IMR-90 (cell line): ENCODE data around the gene THRB. TPM values are rescaled to one million over a fixed set of nuclear protein-coding genes. Genes with fewer than 3 reads are reported as not detected.

Source experiments
- ATAC-seq: fragments of 200-7000 bp; cut with Tn5 transposase; 2 replicates; pipeline ENCODE4 v1.9.1; 2020; ENCODE audit warnings: low read depth, mild to moderate bottlenecking, moderate library complexity
- BruUV-seq: library from RNA; stranded (reverse); fragments of 400-500 nt; replicated peaks from 2 replicates; lab custom pipeline; 2021; lab: Mats Ljungman, UMichigan
- CTCF ChIA-PET: fragments of 300-600 bp; formaldehyde crosslinking; extraction: SDS; loops from one replicate; lab custom pipeline; 2021; ENCODE audit warnings: antibody characterized with exemption; lab: Yijun Ruan, JAX
- POLR2A ChIA-PET: fragments of 300-600 bp; sonication (Branson Sonifier 250); formaldehyde crosslinking; loops from one replicate; lab custom pipeline; 2022; ENCODE audit warnings: antibody characterized with exemption; ENCODE audit not compliant: unreplicated experiment; lab: Charles Lee
- DNase-seq: peaks from one replicate; pipeline ENCODE4 v3.0.0; 2013
- H2AFZ ChIP-seq: replicated peaks from 2 replicates; pipeline ENCODE3; 2013; ENCODE audit warnings: low read length, mild to moderate bottlenecking; ENCODE audit not compliant: poor library complexity
- H2AK5ac ChIP-seq: 2 replicates; pipeline ENCODE4 v1.6.1; 2013; ENCODE audit warnings: low read depth, low read length, inconsistent platforms
- H2AK9ac ChIP-seq: replicated peaks from 2 replicates; pipeline ENCODE3; 2013; ENCODE audit warnings: mild to moderate bottlenecking, low read depth, low read length, moderate library complexity; ENCODE audit not compliant: poor library complexity
- H2BK120ac ChIP-seq: 2 replicates; pipeline ENCODE4 v1.6.1; 2013; ENCODE audit warnings: low read depth, low read length, inconsistent platforms
- H2BK15ac ChIP-seq: 3 replicates; pipeline ENCODE4 v1.6.1; 2013; ENCODE audit warnings: low read depth, low read length, inconsistent platforms
- H2BK20ac ChIP-seq: 2 replicates; pipeline ENCODE4 v1.6.1; 2013; ENCODE audit warnings: low read depth, mild to moderate bottlenecking, inconsistent platforms, low read length, moderate library complexity
- H2BK5ac ChIP-seq: 2 replicates; pipeline ENCODE4 v1.6.1; 2013; ENCODE audit warnings: mild to moderate bottlenecking, low read depth, low read length, inconsistent platforms; ENCODE audit not compliant: poor library complexity, severe bottlenecking
- H3K14ac ChIP-seq: replicated peaks from 2 replicates; pipeline ENCODE4 v1.6.1; 2013; ENCODE audit warnings: low read depth, low read length, inconsistent platforms
- H3K18ac ChIP-seq: 2 replicates; pipeline ENCODE4 v1.6.1; 2013; ENCODE audit warnings: low read depth, low read length, control low read depth
- H3K23ac ChIP-seq: 2 replicates; pipeline ENCODE4 v1.6.1; 2013; ENCODE audit warnings: low read depth, low read length, inconsistent platforms
- H3K27ac ChIP-seq: 2 replicates; pipeline ENCODE4 v1.5.1; 2013; ENCODE audit warnings: mild to moderate bottlenecking, control low read depth, low read length; ENCODE audit not compliant: insufficient read depth
- H3K27me3 ChIP-seq: 2 replicates; pipeline ENCODE4 v1.6.1; 2013; ENCODE audit warnings: low read length; ENCODE audit not compliant: control insufficient read depth, insufficient read depth
- H3K36me3 ChIP-seq: 2 replicates; pipeline ENCODE4 v1.6.1; 2013; ENCODE audit warnings: low read length, mixed read lengths; ENCODE audit not compliant: control insufficient read depth, insufficient read depth
- H3K4ac ChIP-seq: 2 replicates; pipeline ENCODE4 v1.6.1; 2013; ENCODE audit warnings: low read depth, low read length, inconsistent platforms
- H3K4me1 ChIP-seq: 2 replicates; pipeline ENCODE4 v1.6.1; 2013; ENCODE audit warnings: low read length, mixed read lengths; ENCODE audit not compliant: control insufficient read depth, insufficient read depth
- H3K4me2 ChIP-seq: 2 replicates; pipeline ENCODE4 v1.6.1; 2013; ENCODE audit warnings: low read depth, mild to moderate bottlenecking, control low read depth, low read length, moderate library complexity
- H3K4me3 ChIP-seq: 2 replicates; pipeline ENCODE4 v1.5.1; 2013; ENCODE audit warnings: low read depth, mild to moderate bottlenecking, control low read depth, low read length, moderate library complexity; ENCODE audit not compliant: insufficient read depth
- H3K56ac ChIP-seq: 2 replicates; pipeline ENCODE4 v1.6.1; 2013; ENCODE audit warnings: low read length, inconsistent platforms; ENCODE audit not compliant: insufficient read depth; ENCODE audit errors: extremely low read depth
- H3K79me1 ChIP-seq, 2 experiments: 2 replicates each; pipeline ENCODE4 v1.6.1; 2013; ENCODE audit warnings: low read length in 2 of 2, inconsistent platforms in 1 of 2, low read depth in 1 of 2
- H3K9ac ChIP-seq: 2 replicates; pipeline ENCODE4 v1.6.1; 2013; ENCODE audit warnings: low read depth, low read length, control low read depth
- H3K9me1 ChIP-seq: 2 replicates; pipeline ENCODE4 v1.6.1; 2013; ENCODE audit warnings: low read length, inconsistent platforms; ENCODE audit not compliant: insufficient read depth
- H3K9me3 ChIP-seq: 2 replicates; pipeline ENCODE4 v1.6.1; 2013; ENCODE audit warnings: low read length; ENCODE audit not compliant: control insufficient read depth, insufficient read depth
- H4K20me1 ChIP-seq: 2 replicates; pipeline ENCODE4 v1.6.1; 2013; ENCODE audit warnings: low read length, inconsistent platforms; ENCODE audit not compliant: insufficient read depth
- H4K5ac ChIP-seq: 2 replicates; pipeline ENCODE4 v1.6.1; 2013; ENCODE audit warnings: mild to moderate bottlenecking, low read depth, low read length, control low read depth
- H4K8ac ChIP-seq, 2 experiments: 2 replicates each; pipeline ENCODE4 v1.6.1; 2013; ENCODE audit warnings: low read depth in 2 of 2, low read length in 2 of 2, control low read depth in 1 of 2, inconsistent platforms in 1 of 2
- H4K91ac ChIP-seq: 2 replicates; pipeline ENCODE4 v1.6.1; 2013; ENCODE audit warnings: low read depth, low read length, inconsistent platforms; ENCODE audit not compliant: insufficient read depth
- CEBPB ChIP-seq: IDR thresholded peaks from 2 replicates; pipeline ENCODE4 v1.6.1; 2012; ENCODE audit warnings: low read depth, low read length, improper control_type of control experiment
- FOS ChIP-seq: fragments of 150-350 bp; IDR thresholded peaks from 2 replicates; pipeline ENCODE4 v1.6.1; 2016; ENCODE audit warnings: low read depth, low read length
- NFE2L2 ChIP-seq: fragments of 150-350 bp; IDR thresholded peaks from 2 replicates; pipeline ENCODE4 v1.6.1; 2016; ENCODE audit warnings: low read depth, mild to moderate bottlenecking, low read length
- dilution Hi-C: fragments of 300-500 bp; cut with HindIII; formaldehyde crosslinking; loops from one replicate; pipeline ENCODE4 v1.14.3; 2018; ENCODE audit warnings: low sequenced_read_pairs; ENCODE audit not compliant: unreplicated experiment
- in situ Hi-C: fragments of 300-500 bp; cut with MboI; formaldehyde crosslinking; loops from 3 replicates; pipeline ENCODE4 v1.14.3; 2019; ENCODE audit warnings: low sequenced_read_pairs, inconsistent platforms, mixed read lengths
- intact Hi-C: fragments of 100-400 bp; cut with micrococcal nuclease; formaldehyde crosslinking; loops from 2 replicates; pipeline ENCODE4 v1.10.0; 2022
- polyA plus RNA-seq, 3 experiments: library from polyadenylated mRNA; depleted of rRNA; stranded (reverse); fragments of >200 nt; gene quantifications; 2 replicates each; pipeline ENCODE4 v1.2.3, GENCODE V29; 2012; ENCODE audit warnings: low replicate concordance in 1 of 3
- total RNA-seq: library from RNA; depleted of rRNA; stranded (reverse); fragments of >200 nt; gene quantifications from 2 replicates; pipeline ENCODE4 v1.2.3, GENCODE V29; 2012

Gene THRB
- total and polyA plus RNA-seq, 2 of the 4 experiments (the other 2 are of a cell fraction): under 0.01 TPM; not detected in 1

DNA sequence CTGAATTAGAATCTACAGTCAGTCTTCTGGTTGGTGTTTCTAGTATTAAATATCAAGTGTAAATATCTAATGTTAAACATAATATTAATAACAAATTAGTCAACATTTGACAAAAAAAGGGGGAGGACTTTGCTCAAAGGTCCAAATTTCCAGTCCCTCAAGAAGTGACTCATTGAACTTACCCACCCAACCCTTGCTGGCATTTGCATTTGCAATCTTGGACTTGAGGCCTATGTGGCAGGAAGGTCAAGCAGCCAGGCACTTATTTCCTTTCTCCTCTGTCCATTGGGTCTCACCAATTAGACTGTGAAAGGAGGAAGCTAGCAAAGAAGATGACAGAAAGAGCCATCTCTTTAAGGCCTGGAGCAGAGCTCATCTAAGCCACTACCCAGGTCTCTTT, 174.0 kb downstream of the THRB start:
- no TSS peak for BruUV-seq
- intact Hi-C loops (no loop called here), in situ Hi-C loops (no loop called here), dilution Hi-C loops (no loop called here)
- H3K79me1 ChIP-seq: no peaks in the 10 kb centered on the region
- no peak overlapping the region for H2BK20ac ChIP-seq
- no peaks in the 10 kb centered on the region for H3K4me1 ChIP-seq
- no peaks in the 10 kb centered on the region for H3K36me3 ChIP-seq
- no peak overlapping the region for H4K91ac ChIP-seq
- no peak overlapping the region for H4K5ac ChIP-seq
- H2AK5ac ChIP-seq: no peak overlapping the region
- H3K4me2 ChIP-seq: no peak overlapping the region
- POLR2A ChIA-PET: no interaction called here
- ATAC-seq (no peak), DNase-seq (no peak)
- no peak overlapping the region for H2AFZ ChIP-seq
- H4K8ac ChIP-seq: no peak overlapping the region
- H3K9ac ChIP-seq: no peak overlapping the region
- no peaks in the 10 kb centered on the region for H3K9me3 ChIP-seq
- no peak overlapping the region for H3K4me3 ChIP-seq
- H3K4ac ChIP-seq: no peak overlapping the region
- H2BK15ac ChIP-seq: no peak overlapping the region
- no peaks in the 10 kb centered on the region for H4K20me1 ChIP-seq
- H2BK120ac ChIP-seq: no peak overlapping the region
- no peak overlapping the region for H3K27ac ChIP-seq
- no peaks in the 10 kb centered on the region for H3K27me3 ChIP-seq
- H3K14ac ChIP-seq: no peak overlapping the region
- no peak overlapping the region for H2AK9ac ChIP-seq
- CTCF ChIA-PET: no interaction called here
- H3K56ac ChIP-seq: no peak overlapping the region
- TF ChIP-seq CEBPB (no peak), NFE2L2 (no peak), FOS (no peak)
- H3K23ac ChIP-seq: no peak overlapping the region
- H3K18ac ChIP-seq: no peak overlapping the region
- no peaks in the 10 kb centered on the region for H3K9me1 ChIP-seq
- no peak overlapping the region for H2BK5ac ChIP-seq
